Lung microvascular endothelial cell (primary cell): ENCODE measurements around the gene PI4KA. TPM values are rescaled to one million over a fixed set of nuclear protein-coding genes. Genes with fewer than 3 reads are reported as not detected.
"Not testable (repeated sequence)": the region's sequence is repeated elsewhere in the genome, so short reads cannot be mapped to it uniquely, and the experiment has no call there.

Source experiments
- DNase-seq, 2 donors: peaks; one replicate each; pipeline versions ENCODE4 v3.0.0 to v3.0.0-alpha.2; 2010; ENCODE audit warnings: low read depth in 2 of 2
- total RNA-seq: library from RNA; depleted of rRNA; stranded (reverse); fragments of >200 nt; gene quantifications from 2 replicates; pipeline ENCODE4 v1.2.1, GENCODE V29; 2014

PI4KA gene
- 17.2 and 22.2 TPM in 2 replicates for total RNA-seq

DNA sequence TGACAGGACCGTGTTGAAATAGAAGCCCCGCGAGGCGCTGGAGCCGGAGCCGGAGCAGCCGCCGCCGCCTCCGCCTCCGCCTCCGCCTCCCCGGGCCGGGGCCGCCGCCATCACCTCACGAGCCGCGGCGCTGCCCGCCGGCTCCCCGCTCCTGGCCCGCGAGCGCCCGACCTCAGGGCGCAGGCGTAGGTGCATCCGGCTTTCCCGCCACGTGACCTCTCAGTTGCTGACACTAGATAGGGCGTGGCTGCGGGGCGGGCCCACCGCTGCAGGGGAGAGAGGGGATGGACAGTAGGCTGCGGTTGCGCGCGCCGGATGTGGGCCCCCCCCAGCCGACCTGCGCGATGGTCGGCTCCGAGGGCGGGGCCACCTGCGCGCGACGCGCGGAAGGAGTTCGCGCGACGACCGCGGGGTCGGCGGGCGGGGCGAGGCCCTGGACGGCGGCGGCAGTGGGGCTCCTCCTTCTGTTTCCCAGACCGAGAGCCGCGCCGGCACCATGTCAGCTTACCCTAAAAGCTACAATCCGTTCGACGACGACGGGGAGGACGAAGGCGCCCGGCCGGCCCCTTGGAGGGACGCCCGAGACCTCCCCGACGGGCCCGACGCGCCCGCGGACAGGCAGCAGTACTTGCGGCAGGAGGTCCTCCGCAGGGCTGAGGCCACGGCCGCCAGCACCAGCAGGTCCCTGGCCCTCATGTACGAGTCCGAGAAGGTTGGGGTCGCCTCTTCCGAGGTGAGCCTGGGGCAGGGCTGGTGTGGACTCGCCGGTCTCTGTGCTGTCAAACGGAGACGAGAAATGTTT, at the start of gene PI4KA, which contains the start of gene SNAP29:
PI4KA (minus strand) TSS at position 197 of the 802 bp plus-strand sequence; CDS start at position 111, 86 bp downstream.
SNAP29 (plus strand) TSS at position 393 of the 802 bp plus-strand sequence; CDS start at position 497, 104 bp downstream.
- DNase-seq = peak; percentile 99 to 100

DNA sequence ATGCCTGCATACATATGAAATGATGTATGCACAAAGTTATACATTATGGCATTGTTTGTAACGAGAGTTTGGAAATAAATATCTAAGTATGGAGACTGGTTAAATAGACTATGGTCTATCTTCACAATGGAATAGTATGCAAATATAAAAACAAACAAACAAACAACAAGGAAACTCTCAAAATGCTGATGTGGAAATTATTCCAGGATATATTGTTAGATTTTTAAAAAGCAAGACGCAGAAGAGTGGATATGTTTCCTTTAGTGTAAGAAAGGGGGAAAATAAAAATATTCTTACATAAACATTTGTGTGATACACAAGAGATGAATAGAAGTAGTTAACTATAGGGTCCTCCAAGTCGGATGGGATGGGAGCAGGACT, 47.8 kb upstream of the PI4KA start:
- DNase-seq = no peak

DNA sequence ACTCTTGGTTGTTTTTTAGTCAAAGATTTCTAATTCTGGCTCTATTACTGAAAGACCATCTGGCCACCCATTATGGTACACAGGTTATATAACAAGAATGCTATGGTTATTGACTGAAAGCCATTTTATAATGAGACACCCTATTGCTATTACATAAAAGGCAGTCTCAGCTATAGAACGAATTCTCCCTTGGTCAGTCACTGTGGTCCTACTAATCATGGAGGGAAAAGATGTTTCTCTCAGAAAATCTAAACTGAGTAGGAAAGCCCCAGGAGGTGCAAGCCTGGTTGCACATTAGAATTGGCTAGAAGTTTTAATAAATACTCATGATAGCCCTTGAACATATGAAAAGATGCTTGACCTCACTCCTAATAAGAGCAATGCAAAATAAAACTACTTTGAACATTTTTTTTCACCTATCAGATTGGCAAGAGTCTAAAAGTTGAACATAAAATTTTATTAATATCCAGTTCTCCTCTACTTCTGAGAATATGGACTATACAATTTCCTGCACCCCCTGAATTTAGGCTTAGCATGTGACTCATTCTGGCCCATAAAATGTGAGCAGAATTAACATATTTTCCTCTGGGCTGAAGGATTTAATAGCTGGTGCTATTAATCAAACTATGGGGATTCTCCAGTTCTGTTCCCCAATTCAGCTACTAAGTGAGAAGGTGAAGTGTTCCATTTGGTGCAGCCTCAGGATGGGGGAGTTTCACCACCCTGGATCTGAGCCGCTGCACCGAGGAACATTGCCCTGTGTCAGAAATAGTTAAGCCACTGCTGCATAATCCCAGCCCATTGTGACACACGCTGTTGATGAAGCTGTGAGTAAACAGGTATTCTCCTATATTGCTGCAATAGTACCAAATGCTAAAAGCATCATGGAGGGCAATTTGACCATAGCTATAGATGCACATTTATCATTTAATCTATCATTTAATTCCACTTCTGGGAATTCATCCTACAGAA, 47.1 kb upstream of the PI4KA start:
- DNase-seq = no peak

DNA sequence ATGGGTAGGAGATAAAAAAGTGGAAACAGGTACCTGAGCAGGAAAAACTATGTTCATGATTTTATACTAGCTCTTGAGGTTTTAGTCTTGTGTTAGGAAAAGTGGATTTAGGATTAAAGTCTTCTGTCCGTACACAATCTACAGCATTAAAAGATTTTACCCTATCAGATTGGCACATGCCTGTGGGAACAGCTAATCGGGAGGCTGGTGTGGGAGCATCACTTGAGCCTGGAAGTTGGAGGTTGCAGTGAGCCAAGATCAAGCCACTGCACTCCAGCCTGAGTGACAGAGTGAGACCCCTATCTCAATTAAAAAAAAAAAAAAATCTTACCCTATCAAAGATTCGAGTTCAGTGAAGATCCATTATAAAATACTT, 46.4 kb upstream of the PI4KA start:
- no peak for DNase-seq

DNA sequence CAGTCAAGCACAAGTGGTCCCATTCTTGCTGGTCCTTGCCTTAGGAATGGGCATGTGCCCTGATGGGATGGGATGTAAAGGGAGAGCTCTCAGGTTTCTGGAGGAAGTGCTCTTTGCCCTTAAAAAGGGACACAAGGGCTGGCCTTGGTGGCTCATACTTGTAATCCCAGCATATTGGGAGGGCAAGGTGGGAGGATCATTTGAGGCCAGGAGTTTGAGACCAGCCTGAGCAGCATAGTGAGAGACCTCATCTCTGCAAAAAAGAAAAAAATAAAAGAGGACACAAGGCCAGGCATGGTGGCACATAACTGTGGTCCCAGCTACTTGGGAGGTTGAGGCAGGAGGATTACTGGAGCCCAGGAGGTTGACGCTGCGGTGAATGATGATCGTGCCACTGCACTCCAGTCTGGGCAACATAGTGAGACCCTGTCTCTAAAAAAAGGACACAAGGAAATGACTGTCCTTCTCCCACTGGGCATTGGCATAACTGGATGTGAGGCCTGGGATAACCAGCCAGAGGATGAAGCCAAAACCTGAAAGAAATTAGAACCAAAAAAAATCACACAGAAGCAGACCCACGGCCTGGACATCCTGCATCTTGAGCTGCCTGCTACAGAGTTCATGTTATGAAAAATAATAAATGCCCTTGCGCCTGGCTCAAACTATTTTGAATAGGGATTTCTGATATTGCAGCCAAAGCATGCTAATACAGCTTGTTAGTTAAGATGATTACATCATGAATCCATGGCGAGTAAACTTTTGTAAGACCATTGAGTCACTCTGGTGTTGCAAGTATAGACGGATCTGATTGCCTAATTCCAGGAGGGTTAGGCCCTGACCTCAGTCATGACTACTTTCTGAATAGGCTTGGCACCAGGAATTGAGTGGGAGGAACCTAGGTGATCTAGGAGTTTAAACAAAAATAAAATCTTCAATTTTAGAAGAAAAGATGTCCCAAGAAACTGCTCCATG, 45.7 kb upstream of the PI4KA start:
- peak in 1 of 2 donors; percentile 34 for DNase-seq

DNA sequence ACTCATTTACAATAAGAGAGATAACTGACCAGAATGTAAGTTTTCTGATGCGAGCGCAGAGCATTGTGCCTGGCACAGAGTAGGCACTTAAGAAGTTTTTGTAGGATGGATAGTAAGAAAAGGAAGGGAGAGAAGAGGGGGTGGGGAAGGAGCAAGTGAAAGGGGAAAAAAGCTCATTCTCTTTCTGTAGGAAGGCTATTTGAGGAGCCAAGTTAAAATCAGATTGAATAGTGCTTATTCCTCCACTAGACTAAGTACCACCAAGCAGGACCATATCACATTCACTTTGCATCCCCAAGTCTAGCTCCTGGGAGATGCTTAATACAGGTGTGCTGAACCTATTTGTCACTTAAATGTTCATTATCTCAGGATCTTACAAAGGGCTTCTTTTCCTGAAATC, 44.5 kb upstream of the PI4KA start:
- no peak for DNase-seq

DNA sequence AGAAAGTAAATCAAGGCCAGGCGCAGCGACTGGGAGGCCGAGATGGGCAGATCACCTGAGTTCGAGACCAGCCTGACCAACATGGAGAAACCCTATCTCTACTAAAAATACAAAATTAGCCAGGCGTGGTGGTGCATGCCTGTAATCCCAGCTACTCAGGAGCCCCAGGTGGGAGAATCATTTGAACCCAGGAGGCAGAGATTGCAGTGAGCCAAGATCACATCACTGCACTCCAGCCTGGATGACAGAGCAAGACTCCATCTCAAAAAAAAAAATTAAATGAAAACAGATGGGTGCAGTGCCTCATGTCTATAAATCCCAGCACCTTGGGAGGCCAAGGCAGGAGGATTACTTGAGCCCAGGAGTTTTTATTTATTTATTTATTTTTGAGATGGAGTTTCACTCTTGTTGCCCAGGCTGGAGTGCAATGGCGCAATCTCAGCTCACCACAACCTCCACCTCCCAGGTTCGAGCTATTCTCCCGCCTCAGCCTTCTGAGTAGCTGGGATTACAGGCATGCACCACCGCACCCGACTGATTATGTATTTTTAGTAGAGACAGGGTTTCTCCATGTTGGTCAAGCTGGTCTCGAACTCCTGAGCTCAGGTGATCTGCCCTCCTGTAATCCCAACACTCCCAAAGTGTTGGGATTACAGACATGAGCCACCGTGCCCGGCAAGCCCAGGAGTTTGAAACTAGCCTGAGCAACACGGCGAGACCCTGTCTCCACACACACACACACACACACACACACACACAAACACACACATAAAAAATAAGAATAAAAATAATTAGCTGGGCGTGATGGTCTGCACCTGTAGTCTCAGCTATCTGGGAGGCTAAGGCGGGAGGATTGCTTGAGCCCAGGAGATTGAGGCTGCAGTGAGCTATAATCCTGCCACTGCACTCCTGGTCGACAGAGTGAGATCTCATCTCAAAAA, 42.8 kb upstream of the PI4KA start:
- not testable (repeated sequence) for DNase-seq

DNA sequence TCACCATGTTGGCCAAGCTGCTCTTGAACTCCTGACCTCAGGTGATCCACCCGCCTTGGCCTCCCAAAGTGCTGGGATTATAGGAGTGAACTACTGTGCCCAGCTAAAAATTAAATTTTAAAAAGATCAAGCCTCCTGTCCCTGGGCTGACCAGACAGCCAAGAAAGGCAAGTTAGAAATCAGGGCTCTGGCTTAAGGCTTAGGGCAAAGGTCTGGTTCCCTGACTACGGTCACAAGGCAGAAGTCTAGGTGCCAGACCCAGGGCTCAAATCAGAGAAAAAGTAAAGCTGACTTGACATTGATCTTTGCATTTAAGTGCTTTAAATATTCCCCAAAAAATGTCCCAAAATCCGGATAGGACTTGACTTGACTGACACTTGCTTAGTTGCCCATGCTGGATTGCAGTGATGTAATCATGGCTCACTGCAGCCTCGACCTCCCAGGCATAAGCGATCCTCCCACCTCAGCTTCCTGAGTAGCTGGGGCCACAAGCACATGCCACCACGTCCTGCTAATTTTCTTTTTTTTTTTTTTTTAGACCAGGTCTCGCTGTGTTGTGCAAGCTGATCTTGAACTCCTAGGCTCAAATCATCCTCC, 41.3 kb upstream of the PI4KA start:
- DNase-seq = no peak

DNA sequence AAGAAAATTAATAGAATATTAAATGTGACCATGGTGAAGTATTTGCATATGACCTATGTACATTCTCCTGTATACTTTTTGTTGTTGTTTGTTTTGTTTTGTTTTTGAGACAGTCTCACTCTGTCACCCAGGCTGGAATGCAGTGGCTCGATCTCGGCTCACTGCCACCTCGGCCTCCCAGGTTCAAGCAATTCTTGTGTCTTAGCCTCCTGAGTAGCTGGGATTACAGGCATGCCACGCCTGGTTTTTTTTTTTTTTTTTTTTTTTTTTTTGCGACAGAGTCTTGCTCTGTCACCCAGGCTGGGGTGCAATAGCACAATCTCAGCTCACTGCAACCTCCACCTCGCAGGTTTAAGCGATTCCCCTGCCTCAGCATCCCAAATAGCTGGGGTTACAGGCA, 39.1 kb upstream of the PI4KA start:
- not testable (repeated sequence) for DNase-seq

DNA sequence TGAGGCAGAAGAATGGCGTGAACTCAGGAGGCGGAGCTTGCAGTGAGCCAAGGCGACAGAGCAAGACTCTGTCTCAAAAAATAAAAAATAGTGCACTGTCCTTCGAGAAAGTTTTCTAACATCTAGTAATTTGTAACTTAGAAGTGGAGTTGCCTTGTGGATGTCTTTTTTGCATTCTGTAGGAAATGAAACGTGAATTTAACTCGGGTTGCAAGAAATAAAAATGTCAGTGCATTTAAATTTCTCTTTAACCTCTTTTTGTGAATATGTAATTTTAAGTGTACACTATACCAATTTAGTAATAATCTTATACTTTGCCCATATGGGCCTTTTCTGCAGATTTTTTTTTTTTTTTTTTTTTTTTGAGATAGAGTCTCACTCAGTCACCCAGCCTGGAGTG, 32.4 kb upstream of the PI4KA start:
- DNase-seq = no peak

DNA sequence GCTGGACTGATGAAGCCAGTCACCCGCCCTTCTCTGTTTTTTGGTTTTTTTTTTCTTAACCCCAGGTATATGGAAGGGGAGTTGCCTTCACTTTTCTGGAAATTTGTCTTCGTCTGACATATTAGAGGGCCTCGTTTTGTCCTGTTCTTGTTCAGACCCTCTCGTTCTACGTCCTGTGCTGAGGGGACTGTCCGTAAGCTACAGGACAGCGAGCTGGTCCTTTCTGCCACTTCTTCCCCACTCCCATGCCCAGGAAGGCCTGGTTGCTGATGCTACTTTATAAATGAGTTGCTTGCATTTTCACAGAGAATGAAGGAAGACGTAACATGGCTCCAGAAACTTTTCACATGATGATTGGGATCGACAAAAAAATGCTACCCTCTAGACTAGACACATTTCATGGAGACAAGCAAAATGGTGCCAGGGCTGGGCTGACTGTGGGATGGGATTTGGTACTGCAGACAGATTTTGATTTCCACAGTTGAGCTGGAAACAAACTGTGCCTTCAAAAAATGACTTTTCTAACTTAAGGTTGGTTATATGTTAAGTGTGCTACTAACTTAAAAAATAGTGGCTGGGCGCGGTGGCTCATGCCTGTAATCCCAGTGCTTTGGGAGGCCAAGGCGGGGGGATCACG, 31.4 kb upstream of the PI4KA start:
- DNase-seq = no peak

DNA sequence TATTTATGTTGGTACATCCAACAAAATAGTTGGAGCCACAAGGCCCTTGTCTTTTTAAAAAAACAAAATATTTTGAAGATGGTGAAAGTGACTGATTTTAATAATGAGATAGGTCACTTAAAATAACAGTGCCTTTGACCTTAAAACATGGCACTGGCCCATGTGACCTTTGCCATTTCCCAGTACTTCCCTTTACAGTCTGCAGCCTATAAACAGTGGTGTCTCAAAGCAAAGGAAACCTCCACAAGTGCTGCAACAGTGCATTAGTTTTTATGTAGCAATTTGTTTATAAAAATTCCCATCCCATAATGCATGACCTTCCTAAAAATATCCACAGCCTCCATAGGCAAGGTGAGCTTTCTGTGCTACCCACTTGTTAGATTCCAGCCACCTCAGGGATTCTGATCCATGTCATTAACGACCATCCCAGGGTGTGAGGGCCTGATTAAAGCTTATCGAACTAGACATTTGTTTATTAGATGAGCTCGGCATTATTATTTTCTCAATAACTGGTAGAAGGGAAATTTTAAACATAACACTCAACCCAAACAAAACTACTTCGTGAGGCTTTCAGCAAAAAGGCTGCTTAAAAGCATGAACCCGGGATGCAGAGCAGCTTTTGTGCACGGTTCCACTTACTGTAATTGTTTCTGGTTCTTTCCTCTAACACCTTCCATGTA, 30.6 kb upstream of the PI4KA start:
- no peak for DNase-seq

DNA sequence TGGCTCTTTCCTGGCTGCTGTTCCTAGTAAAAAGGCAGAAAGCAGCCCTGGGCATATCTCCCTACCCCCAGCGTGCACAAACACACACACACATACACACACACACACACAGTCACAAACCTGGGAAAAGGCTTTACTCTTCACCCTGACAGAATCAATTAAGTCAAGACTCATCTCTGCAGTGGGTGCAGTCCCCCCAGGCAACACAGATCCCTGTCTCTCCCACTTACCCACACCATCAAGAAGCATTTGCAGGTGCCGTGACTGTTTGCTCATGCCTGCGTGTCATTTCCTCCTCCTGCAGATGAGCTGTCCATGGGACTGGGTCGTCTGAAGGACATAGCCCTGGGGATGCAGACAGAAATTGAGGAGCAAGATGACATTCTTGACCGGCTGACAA, 28.8 kb upstream of the PI4KA start:
- DNase-seq = peak in 1 of 2 donors; percentile 51

DNA sequence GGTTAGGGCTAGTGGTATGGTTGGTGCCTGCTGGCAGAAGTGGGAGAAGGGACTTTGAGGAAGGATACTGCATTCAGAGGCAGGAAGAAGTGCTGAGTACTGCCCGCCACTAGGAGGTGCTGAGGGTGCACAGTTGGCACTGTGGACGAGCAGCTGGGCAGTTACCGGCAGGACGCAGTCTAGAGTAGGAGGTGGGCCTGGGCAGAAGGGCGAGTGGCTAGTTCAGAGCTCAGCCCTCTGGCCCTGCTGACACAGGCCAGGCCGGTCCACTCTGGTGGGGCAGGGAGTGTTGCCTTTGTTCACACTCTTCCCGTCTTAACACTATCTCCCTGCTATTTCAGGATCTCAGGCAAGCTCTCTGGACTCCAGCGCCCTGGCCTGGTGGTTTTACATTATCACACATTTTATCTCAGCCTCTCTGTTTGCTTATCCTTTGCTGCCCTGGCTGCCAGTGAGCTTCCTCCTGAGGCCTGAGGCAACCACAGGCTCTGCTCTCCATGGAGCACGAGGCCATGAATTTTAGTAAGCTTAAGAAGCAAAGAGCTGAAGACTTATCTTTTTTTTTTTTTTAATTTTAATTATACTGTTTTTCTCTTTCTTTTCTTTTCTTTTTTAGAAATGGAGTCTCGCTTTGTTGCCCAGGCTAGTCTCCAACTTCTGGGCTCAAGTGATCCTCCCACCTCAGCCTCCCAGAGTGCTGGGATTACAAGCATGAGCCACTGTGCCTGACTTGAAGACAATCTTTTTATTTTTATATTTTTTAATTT, 27.1 kb upstream of the PI4KA start:
- peak; percentile 85 to 90 for DNase-seq

DNA sequence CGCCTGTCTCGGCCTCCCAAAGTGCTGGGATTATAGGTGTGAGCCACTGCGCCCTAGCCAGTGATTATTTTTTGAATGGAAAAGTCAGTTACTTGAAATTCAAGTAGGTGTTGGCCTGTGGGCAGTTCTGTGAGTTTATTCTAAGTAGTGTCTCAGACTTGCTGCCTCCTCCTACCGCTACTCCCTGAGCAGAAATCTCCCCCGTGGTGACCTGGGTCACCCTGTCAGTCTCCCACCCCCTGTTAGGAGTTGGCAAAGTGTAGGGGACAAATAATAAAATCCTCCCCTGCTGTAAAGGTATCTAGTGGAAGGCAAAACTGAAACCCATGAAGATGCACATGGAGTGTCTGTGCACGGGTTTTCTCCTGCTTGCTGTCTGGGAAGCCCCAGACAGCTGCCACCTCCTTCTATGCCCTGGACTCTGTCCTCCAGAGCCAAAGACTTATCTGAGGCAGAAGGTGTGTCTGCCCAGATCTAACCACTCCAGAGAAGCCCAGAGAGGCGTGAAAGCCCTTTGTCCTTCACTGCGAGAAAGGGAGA, 26.5 kb upstream of the PI4KA start:
- DNase-seq = no peak

DNA sequence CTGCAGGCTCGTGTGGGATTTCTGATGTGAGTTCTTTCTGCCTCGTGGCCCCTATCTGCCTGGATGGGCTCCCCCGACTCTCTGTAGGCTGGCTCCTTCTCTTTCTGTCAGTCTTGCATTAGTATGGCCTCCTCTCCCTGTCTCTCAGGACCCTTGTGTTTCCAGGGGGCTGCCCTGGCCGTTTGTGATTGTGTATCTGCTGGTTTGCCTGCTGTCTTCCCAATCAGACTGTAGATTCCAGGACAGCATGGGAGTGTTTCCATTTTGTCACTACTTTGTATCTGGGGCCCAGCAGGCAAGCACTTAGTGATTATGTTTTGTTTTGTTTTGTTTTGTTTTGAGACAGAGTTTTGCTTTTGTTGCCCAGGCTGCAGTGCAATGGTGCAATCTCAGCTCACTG, 25.8 kb upstream of the PI4KA start:
- no peak for DNase-seq

DNA sequence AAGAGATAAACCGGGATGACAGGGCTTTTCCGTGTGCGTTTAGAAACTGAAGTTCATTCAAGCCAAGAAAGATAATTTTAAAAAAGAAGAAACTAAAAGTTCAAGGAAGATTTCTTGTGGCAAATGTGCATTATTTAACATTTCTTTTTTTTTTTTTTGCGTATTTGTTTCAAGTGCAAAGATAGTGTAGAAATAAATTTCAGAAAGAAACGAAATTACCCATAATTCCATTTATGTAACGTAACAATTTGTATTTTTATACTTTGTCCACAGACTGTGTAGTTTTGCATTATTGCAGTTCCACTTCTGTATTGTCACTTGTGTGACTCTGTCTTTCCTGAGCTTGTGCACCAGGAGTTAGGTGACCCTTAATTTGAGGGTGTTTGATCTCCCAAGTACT, 24.2 kb upstream of the PI4KA start:
- no peak for DNase-seq
